MM.1S (cell line): ENCODE data around the gene GAK.

ENCODE experiments used
- DNase-seq: peaks from one replicate; pipeline ENCODE4 v3.0.0-alpha.2; 2015
- H2AFZ ChIP-seq: fragments of 300-600 bp; sonication (generic); 2 replicates; pipeline ENCODE4 v1.6.0; 2016; ENCODE audit warnings: antibody characterized with exemption, low read length
- H3F3A ChIP-seq: fragments of 300-600 bp; sonication (generic); 2 replicates; pipeline ENCODE4 v1.6.1; 2016; ENCODE audit warnings: mild to moderate bottlenecking, antibody characterized with exemption, low read length, moderate library complexity, mixed read lengths; ENCODE audit not compliant: insufficient read depth
- H3K27ac ChIP-seq: fragments of 300-600 bp; sonication (generic); 2 replicates; pipeline ENCODE4 v1.5.1; 2016; ENCODE audit warnings: mild to moderate bottlenecking, low read length
- H3K27me3 ChIP-seq: fragments of 300-600 bp; sonication (generic); replicated peaks from 2 replicates; pipeline ENCODE4 v1.6.0; 2016; ENCODE audit warnings: low read length; ENCODE audit not compliant: insufficient read depth
- H3K36me3 ChIP-seq: fragments of 300-600 bp; sonication (generic); replicated peaks from 2 replicates; pipeline ENCODE4 v1.6.1; 2016; ENCODE audit warnings: mild to moderate bottlenecking, low read length, mixed read lengths; ENCODE audit not compliant: insufficient read depth
- H3K4me1 ChIP-seq: fragments of 300-600 bp; sonication (generic); 2 replicates; pipeline ENCODE4 v1.6.1; 2016; ENCODE audit warnings: low read length, mixed read lengths
- H3K4me2 ChIP-seq: fragments of 300-600 bp; sonication (generic); 2 replicates; pipeline ENCODE4 v1.6.0; 2016; ENCODE audit warnings: low read depth, low read length
- H3K4me3 ChIP-seq: fragments of 300-600 bp; sonication (generic); 2 replicates; pipeline ENCODE4 v1.5.1; 2016; ENCODE audit warnings: low read length, mixed read lengths
- H3K79me2 ChIP-seq: fragments of 300-600 bp; sonication (generic); 2 replicates; pipeline ENCODE4 v1.6.1; 2016; ENCODE audit warnings: mixed run types, low read length, mixed read lengths
- H3K9ac ChIP-seq: fragments of 300-600 bp; sonication (generic); 2 replicates; pipeline ENCODE4 v1.6.1; 2016; ENCODE audit warnings: low read length, mixed read lengths
- H3K9me2 ChIP-seq: fragments of 300-600 bp; sonication (generic); replicated peaks from 2 replicates; pipeline ENCODE4 v1.6.1; 2016; ENCODE audit warnings: mild to moderate bottlenecking, low read length, mixed read lengths; ENCODE audit not compliant: insufficient read depth
- H3K9me3 ChIP-seq: fragments of 300-600 bp; sonication (generic); replicated peaks from 2 replicates; pipeline ENCODE4 v1.6.1; 2016; ENCODE audit warnings: mild to moderate bottlenecking, low read length, mixed read lengths; ENCODE audit not compliant: insufficient read depth
- H4K20me1 ChIP-seq: fragments of 300-600 bp; sonication (generic); 2 replicates; pipeline ENCODE4 v1.6.1; 2016; ENCODE audit warnings: mild to moderate bottlenecking, low read length, moderate library complexity, mixed read lengths; ENCODE audit not compliant: insufficient read depth
- EZH2 ChIP-seq: fragments of 300-600 bp; sonication (generic); optimal IDR thresholded peaks from 2 replicates; pipeline ENCODE3; 2017; ENCODE audit warnings: low read depth, mild to moderate bottlenecking, antibody characterized with exemption, low read length, mixed read lengths
- EZH2phosphoT487 ChIP-seq: fragments of 300-600 bp; sonication (generic); IDR thresholded peaks from 2 replicates; pipeline ENCODE4 v1.6.1; 2018; ENCODE audit warnings: antibody characterized with exemption, low read length
- TF ChIP-seq, protein P1 (sequence below): fragments of 300-600 bp; sonication (generic); IDR thresholded peaks from 2 replicates; pipeline ENCODE4 v1.5.1; 2016; ENCODE audit warnings: antibody characterized with exemption, low read length, mixed read lengths

Gene GAK

DNA sequence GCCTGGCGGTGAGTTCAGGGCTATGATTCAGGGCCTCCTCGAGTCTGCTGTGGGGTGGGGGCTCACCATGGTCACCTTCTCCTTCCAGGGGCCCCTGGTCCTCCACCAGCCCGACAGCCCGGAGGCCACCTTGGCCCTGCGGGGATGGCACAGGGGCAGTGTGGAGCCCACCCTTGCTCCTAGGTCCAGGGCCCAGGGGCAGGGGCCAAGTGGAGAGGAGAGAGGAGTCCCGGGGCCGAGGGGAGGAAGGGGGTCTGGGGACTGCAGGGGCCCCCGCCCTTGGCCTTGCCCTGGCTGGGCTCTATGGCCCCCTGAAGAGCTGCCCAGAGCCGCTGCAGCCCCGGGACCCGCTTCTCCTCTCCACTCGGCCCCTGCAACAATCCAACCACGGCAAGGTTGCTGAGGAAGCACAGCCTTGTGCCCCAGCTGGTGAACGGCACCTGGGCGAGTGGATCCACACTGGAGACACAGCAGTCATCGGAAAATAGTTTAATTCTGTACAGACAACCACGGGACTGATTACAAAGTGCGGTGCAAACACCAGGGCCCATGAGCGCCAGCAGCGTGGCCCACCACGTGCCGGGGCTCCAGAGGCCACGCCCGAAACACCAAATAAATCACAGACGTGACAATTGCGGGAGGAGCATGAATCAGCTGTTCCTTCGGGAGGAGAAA lies 83.2 kb downstream of the GAK start:
- TF ChIP-seq, protein P1, sequence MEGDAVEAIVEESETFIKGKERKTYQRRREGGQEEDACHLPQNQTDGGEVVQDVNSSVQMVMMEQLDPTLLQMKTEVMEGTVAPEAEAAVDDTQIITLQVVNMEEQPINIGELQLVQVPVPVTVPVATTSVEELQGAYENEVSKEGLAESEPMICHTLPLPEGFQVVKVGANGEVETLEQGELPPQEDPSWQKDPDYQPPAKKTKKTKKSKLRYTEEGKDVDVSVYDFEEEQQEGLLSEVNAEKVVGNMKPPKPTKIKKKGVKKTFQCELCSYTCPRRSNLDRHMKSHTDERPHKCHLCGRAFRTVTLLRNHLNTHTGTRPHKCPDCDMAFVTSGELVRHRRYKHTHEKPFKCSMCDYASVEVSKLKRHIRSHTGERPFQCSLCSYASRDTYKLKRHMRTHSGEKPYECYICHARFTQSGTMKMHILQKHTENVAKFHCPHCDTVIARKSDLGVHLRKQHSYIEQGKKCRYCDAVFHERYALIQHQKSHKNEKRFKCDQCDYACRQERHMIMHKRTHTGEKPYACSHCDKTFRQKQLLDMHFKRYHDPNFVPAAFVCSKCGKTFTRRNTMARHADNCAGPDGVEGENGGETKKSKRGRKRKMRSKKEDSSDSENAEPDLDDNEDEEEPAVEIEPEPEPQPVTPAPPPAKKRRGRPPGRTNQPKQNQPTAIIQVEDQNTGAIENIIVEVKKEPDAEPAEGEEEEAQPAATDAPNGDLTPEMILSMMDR: no peak
- TF ChIP-seq EZH2phosphoT487 (no peak), EZH2 (no peak)
- no peaks in the 10 kb centered on the region for H3K79me2 ChIP-seq
- H3K27me3 ChIP-seq: no peaks in the 10 kb centered on the region
- H4K20me1 ChIP-seq: no peaks in the 10 kb centered on the region
- no peak overlapping the region for H3K4me2 ChIP-seq
- H3K27ac ChIP-seq: no peak overlapping the region
- H3K9me2 ChIP-seq: no peaks in the 10 kb centered on the region
- no peaks in the 10 kb centered on the region for H3K4me1 ChIP-seq
- H2AFZ ChIP-seq: no peak overlapping the region
- no peaks in the 10 kb centered on the region for H3F3A ChIP-seq
- no peak for DNase-seq
- H3K4me3 ChIP-seq: no peak overlapping the region
- H3K9ac ChIP-seq: no peak overlapping the region
- no peaks in the 10 kb centered on the region for H3K36me3 ChIP-seq
- no peaks in the 10 kb centered on the region for H3K9me3 ChIP-seq

GRCh38 chr4:848307-848691 lies 83.8 kb downstream of the GAK start:
- Histone ChIP-seq H3K4me3 (no peak overlapping the region), H3F3A (no peaks in the 10 kb centered on the region), H3K79me2 (no peaks in the 10 kb centered on the region), H3K9me2 (no peaks in the 10 kb centered on the region), H3K27ac (no peak overlapping the region), H3K36me3 (no peaks in the 10 kb centered on the region), H3K4me2 (no peak overlapping the region), H4K20me1 (no peaks in the 10 kb centered on the region), H3K9me3 (no peaks in the 10 kb centered on the region), H3K4me1 (no peaks in the 10 kb centered on the region), H3K27me3 (no peaks in the 10 kb centered on the region), H2AFZ (no peak overlapping the region), H3K9ac (no peak overlapping the region)
- no peak for DNase-seq
- no peak for TF ChIP-seq EZH2phosphoT487
- TF ChIP-seq, protein P1: no peak
- TF ChIP-seq EZH2: no peak

- Histone ChIP-seq H3K27ac (no peak overlapping the region), H3K9ac (no peak overlapping the region), H2AFZ (no peak overlapping the region), H3K4me1 (no peaks in the 10 kb centered on the region), H4K20me1 (no peaks in the 10 kb centered on the region), H3K36me3 (no peaks in the 10 kb centered on the region), H3K79me2 (no peaks in the 10 kb centered on the region), H3K9me3 (no peaks in the 10 kb centered on the region), H3K9me2 (no peaks in the 10 kb centered on the region), H3K4me2 (no peak overlapping the region), H3F3A (no peaks in the 10 kb centered on the region), H3K27me3 (no peaks in the 10 kb centered on the region), H3K4me3 (no peak overlapping the region)
- DNase-seq: no peak
- TF ChIP-seq, protein P1: no peak
- no peak for TF ChIP-seq EZH2phosphoT487
- no peak for TF ChIP-seq EZH2
Observed at GRCh38 chr4:845836-846251, 86.3 kb downstream of the GAK start.
